HG02970 (cell line): ENCODE measurements around the gene FKBP1A.
"Not testable (repeated sequence)": the region's sequence is repeated elsewhere in the genome, so short reads cannot be mapped to it uniquely, and the experiment has no call there.

ENCODE experiments used
- ATAC-seq: cut with Tn5 transposase; IDR thresholded peaks from one replicate; pipeline ENCODE4 v1.9.1; 2021; ENCODE audit warnings: mild to moderate bottlenecking, moderate library complexity, moderate number of reproducible peaks; ENCODE audit not compliant: unreplicated experiment, low FRiP score

Gene FKBP1A

GRCh38 chr20:1369970-1370369, 22.9 kb downstream of the FKBP1A start:
- no peak for ATAC-seq

- no peak for ATAC-seq
These were observed 24.2 kb downstream of the FKBP1A start for GRCh38 chr20:1368448-1369199.

- no peak for ATAC-seq
These were observed 25.4 kb downstream of the FKBP1A start for GRCh38 chr20:1367479-1367878.

- ATAC-seq = no peak
These were observed 28.7 kb downstream of the FKBP1A start for GRCh38 chr20:1364106-1364505.

GRCh38 chr20:1363522-1363921, 29.3 kb downstream of the FKBP1A start:
- ATAC-seq = no peak

- no peak for ATAC-seq
These were observed 30.4 kb downstream of the FKBP1A start for GRCh38 chr20:1362484-1362883.

GRCh38 chr20:1360094-1360846, 32.6 kb downstream of the FKBP1A start:
- ATAC-seq = no peak

GRCh38 chr20:1357921-1358671, 34.8 kb downstream of the FKBP1A start:
- no peak for ATAC-seq

- no peak for ATAC-seq
These were observed 38.9 kb downstream of the FKBP1A start for GRCh38 chr20:1353956-1354355.

- no peak for ATAC-seq
These were observed 46.4 kb downstream of the FKBP1A start for GRCh38 chr20:1346315-1346969.

GRCh38 chr20:1345756-1346093, 47.1 kb downstream of the FKBP1A start:
- ATAC-seq = no peak

GRCh38 chr20:1345030-1345755, 47.7 kb downstream of the FKBP1A start:
- ATAC-seq = no peak

- ATAC-seq = not testable (repeated sequence)
These were observed 49.3 kb downstream of the FKBP1A start for GRCh38 chr20:1343446-1344124.

GRCh38 chr20:1341561-1342265, 51.1 kb downstream of the FKBP1A start:
- no peak for ATAC-seq

GRCh38 chr20:1338801-1339200, 54.1 kb downstream of the FKBP1A start:
- no peak for ATAC-seq

- no peak for ATAC-seq
These were observed 54.8 kb downstream of the FKBP1A start for GRCh38 chr20:1338096-1338495.

- ATAC-seq = no peak
These were observed 55.4 kb downstream of the FKBP1A start for GRCh38 chr20:1337441-1337840.

- ATAC-seq = no peak
These were observed 56.0 kb downstream of the FKBP1A start for GRCh38 chr20:1336699-1337367.
